ENCODE results near the gene GEMIN5.
A peak's percentile ranks its signal among the peaks of the same experiment; 100 is the strongest.

Gene GEMIN5

GRCh38 chr5:154956712-154957111, 18.7 kb upstream of the GEMIN5 start:
- TF ChIP-seq CTCF (IDR thresholded peaks at IDR 0.05; ENCODE audit: extremely low read depth, missing control alignments) = no peak
- no peak for DNase-seq (ENCODE audit: low spot score)

GRCh38 chr5:154949781-154950180, 11.8 kb upstream of the GEMIN5 start:
- no peak for TF ChIP-seq CTCF (IDR thresholded peaks at IDR 0.05; ENCODE audit: extremely low read depth, missing control alignments)
- DNase-seq (ENCODE audit: low spot score) = no peak

GRCh38 chr5:154948313-154948712, 10.3 kb upstream of the GEMIN5 start:
- TF ChIP-seq CTCF (IDR thresholded peaks at IDR 0.05; ENCODE audit: extremely low read depth, missing control alignments) = no peak
- no peak for DNase-seq (ENCODE audit: low spot score)

GRCh38 chr5:154947778-154948177, 9.8 kb upstream of the GEMIN5 start:
- no peak for TF ChIP-seq CTCF (IDR thresholded peaks at IDR 0.05; ENCODE audit: extremely low read depth, missing control alignments)
- DNase-seq (ENCODE audit: low spot score) = no peak

- DNase-seq (ENCODE audit: low spot score) = no peak
- peak; percentile 33 for TF ChIP-seq CTCF (IDR thresholded peaks at IDR 0.05; ENCODE audit: extremely low read depth, missing control alignments)
Measured at GRCh38 chr5:154945695-154946301, 7.8 kb upstream of the GEMIN5 start.

GRCh38 chr5:154944716-154945115, 6.7 kb upstream of the GEMIN5 start:
- TF ChIP-seq CTCF (IDR thresholded peaks at IDR 0.05; ENCODE audit: extremely low read depth, missing control alignments) = no peak
- DNase-seq (ENCODE audit: low spot score) = no peak

GRCh38 chr5:154943527-154943926, 5.5 kb upstream of the GEMIN5 start:
- TF ChIP-seq CTCF (IDR thresholded peaks at IDR 0.05; ENCODE audit: extremely low read depth, missing control alignments) = no peak
- DNase-seq (ENCODE audit: low spot score) = no peak
